PC-9 (cell line): Measurements from ENCODE around the gene LSM10.

Source experiments
- EZH2 ChIP-seq: fragments of 200-600 bp; sonication (generic); IDR thresholded peaks from 2 replicates; pipeline ENCODE4 v1.8.0; 2017; ENCODE audit warnings: antibody characterized with exemption, low read depth
- TF ChIP-seq, protein P1 (sequence below): fragments of 200-600 bp; sonication (generic); conservative IDR thresholded peaks from 2 replicates; pipeline ENCODE4 v1.6.1; 2017; ENCODE audit warnings: mixed run types, antibody characterized with exemption, mild to moderate bottlenecking, moderate library complexity

DNA sequence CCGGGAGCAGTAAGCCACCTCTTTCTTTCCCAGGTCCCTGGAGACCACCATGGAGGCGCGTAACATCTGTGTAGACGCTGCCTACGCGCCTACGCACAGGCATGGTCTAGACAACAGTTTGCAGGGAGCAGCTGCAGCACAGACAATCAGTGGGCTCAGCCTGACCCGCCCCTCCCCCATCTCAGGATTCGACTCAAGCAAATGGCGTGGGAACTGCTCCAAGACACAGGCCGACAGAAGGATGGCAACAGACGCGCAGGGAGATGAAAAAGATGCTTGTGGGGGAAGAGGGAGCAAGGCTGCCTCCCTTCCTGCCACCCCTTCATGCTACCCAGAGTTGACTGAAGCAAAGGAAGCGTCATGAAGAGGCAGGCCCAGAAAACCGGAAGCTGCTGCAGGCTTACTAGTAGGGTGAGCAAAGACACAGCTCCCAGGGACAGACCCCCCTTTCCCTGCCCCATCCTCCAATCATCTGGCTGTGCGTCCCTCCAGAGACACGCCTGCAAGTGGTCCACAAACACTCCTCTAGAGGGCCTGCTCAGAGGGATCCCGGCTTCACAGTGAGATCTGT, 31.5 kb downstream of the LSM10 start:
- TF ChIP-seq, protein P1, sequence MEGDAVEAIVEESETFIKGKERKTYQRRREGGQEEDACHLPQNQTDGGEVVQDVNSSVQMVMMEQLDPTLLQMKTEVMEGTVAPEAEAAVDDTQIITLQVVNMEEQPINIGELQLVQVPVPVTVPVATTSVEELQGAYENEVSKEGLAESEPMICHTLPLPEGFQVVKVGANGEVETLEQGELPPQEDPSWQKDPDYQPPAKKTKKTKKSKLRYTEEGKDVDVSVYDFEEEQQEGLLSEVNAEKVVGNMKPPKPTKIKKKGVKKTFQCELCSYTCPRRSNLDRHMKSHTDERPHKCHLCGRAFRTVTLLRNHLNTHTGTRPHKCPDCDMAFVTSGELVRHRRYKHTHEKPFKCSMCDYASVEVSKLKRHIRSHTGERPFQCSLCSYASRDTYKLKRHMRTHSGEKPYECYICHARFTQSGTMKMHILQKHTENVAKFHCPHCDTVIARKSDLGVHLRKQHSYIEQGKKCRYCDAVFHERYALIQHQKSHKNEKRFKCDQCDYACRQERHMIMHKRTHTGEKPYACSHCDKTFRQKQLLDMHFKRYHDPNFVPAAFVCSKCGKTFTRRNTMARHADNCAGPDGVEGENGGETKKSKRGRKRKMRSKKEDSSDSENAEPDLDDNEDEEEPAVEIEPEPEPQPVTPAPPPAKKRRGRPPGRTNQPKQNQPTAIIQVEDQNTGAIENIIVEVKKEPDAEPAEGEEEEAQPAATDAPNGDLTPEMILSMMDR: no peak
- no peak for TF ChIP-seq EZH2
